H1 (cell line): Measurements from ENCODE around the gene RUFY3. TPM values are rescaled to one million over a fixed set of nuclear protein-coding genes. Genes with fewer than 3 reads are reported as not detected.

ENCODE experiments used
- CREB1 ChIP-seq: IDR thresholded peaks from 2 replicates; pipeline ENCODE4 v1.6.1; 2012; ENCODE audit warnings: inconsistent platforms
- CTBP2 ChIP-seq: IDR thresholded peaks from 2 replicates; pipeline ENCODE4 v1.7.0; 2011; ENCODE audit warnings: borderline replicate concordance, mild to moderate bottlenecking, moderate library complexity, mixed read lengths, low read length; ENCODE audit not compliant: insufficient read depth, insufficient read length
- SP1 ChIP-seq: IDR thresholded peaks from 2 replicates; pipeline ENCODE4 v1.6.1; 2011; ENCODE audit warnings: low read depth, low read length
- TAF1 ChIP-seq: IDR thresholded peaks from 2 replicates; pipeline ENCODE4 v1.6.1; 2011; ENCODE audit warnings: mild to moderate bottlenecking, low read depth, low read length
- TBP ChIP-seq: IDR thresholded peaks from 2 replicates; pipeline ENCODE4 v1.6.1; 2011; ENCODE audit warnings: low read depth, low read length, improper control_type of control experiment
- polyA plus RNA-seq, 7 experiments: library from polyadenylated mRNA; depleted of rRNA in 3 of 7; stranded (reverse) in 5 of 7; unstranded in 2 of 7; fragments of >200 nt in 5 of 7; fragments of 200-250 nt in 2 of 7; gene quantifications; 1 replicate in 5 of 7; 2 replicates in 1 of 7; 4 replicates in 1 of 7; pipeline versions ENCODE4 v1.2.1 to v1.2.3, GENCODE V29; 2011 to 2013; ENCODE audit warnings: missing spikeins in 2 of 7, mixed read lengths in 2 of 7
- total RNA-seq: library from RNA; stranded (reverse); fragmentation: NEBNext Ultra II Directional; extraction: Animal tissue kit (Norgen Biotek cat#: 25700); gene quantifications from 2 replicates; pipeline ENCODE4 v1.2.1, GENCODE V29; 2021

The RUFY3 gene
- total and polyA plus RNA-seq, 2 of the 8 experiments (the other 6 are each of a cell fraction or from before 2014, with no cell fraction given), result 7.8 to 33.1 TPM

- TF ChIP-seq CTBP2, result no peak
- no peak for TF ChIP-seq TAF1
- no peak for TF ChIP-seq TBP
- TF ChIP-seq SP1, result no peak
- no peak for TF ChIP-seq CREB1
Observed at GRCh38 chr4:70765368-70765767, 43.6 kb downstream of the RUFY3 start (continued).
